Natural killer cell (primary cell): ENCODE data around the gene MID1. TPM values are rescaled to one million over a fixed set of nuclear protein-coding genes. Genes with fewer than 3 reads are reported as not detected.

Experiments
- ATAC-seq, 3 donors: fragments of 150-1000 bp in 2 of 3; fragments of 200-7000 bp in 1 of 3; cut with Tn5 transposase; 1 replicate in 1 of 3; 2 replicates in 2 of 3; pipeline ENCODE4 v1.10.0; 2021; ENCODE audit warnings: mild to moderate bottlenecking in 2 of 3, moderate library complexity in 2 of 3
- DNase-seq, 2 donors: peaks; one replicate each; pipeline versions ENCODE4 v3.0.0 to v3.0.0-alpha.2; 2013 to 2021; ENCODE audit warnings: mixed read lengths in 1 of 2
- H3K27ac ChIP-seq: one replicate; pipeline ENCODE4 v1.5.1; 2013; ENCODE audit warnings: mild to moderate bottlenecking, low read length
- H3K27me3 ChIP-seq: one replicate; pipeline ENCODE4 v1.6.1; 2013; ENCODE audit warnings: low read length; ENCODE audit not compliant: control insufficient read depth, insufficient read depth
- H3K36me3 ChIP-seq: one replicate; pipeline ENCODE4 v1.6.1; 2013; ENCODE audit warnings: low read length; ENCODE audit not compliant: control insufficient read depth, insufficient read depth
- H3K4me1 ChIP-seq: one replicate; pipeline ENCODE4 v1.6.1; 2013; ENCODE audit warnings: low read length; ENCODE audit not compliant: control insufficient read depth, insufficient read depth
- H3K4me3 ChIP-seq: one replicate; pipeline ENCODE4 v1.5.1; 2013; ENCODE audit warnings: low read length
- H3K9me3 ChIP-seq: one replicate; pipeline ENCODE4 v1.6.1; 2013; ENCODE audit warnings: low read length; ENCODE audit not compliant: control insufficient read depth, insufficient read depth
- H3K27ac Mint-ChIP-seq, 2 donors: one replicate each; pipeline ENCODE4 v1.8.0; 2022; ENCODE audit warnings: mild to moderate bottlenecking in 2 of 2, mixed read lengths in 2 of 2, moderate library complexity in 1 of 2
- H3K27me3 Mint-ChIP-seq, 2 donors: one replicate each; pipeline ENCODE4 v1.8.0; 2022; ENCODE audit warnings: low read depth in 2 of 2, mixed read lengths in 2 of 2
- H3K36me3 Mint-ChIP-seq: one replicate; pipeline ENCODE4 v1.8.0; 2022; ENCODE audit warnings: mixed read lengths
- H3K4me1 Mint-ChIP-seq, 2 donors: one replicate each; pipeline ENCODE4 v1.8.0; 2022; ENCODE audit warnings: mixed read lengths in 2 of 2
- H3K4me3 Mint-ChIP-seq: one replicate; pipeline ENCODE4 v1.8.0; 2022; ENCODE audit warnings: mild to moderate bottlenecking, moderate library complexity, mixed read lengths
- H3K9me3 Mint-ChIP-seq, 2 donors: one replicate each; pipeline ENCODE4 v1.8.0; 2022; ENCODE audit warnings: mixed read lengths in 2 of 2
- CTCF ChIP-seq: fragments of 200-600 bp; IDR thresholded peaks from one replicate; pipeline ENCODE4 v1.8.0; 2022; ENCODE audit warnings: antibody characterized with exemption
- whole genome bisulfite sequencing: methylation state at CpG from one replicate; pipeline ENCODE4 v1.1.7; 2013; ENCODE audit warnings: missing lambda C conversion rate; ENCODE audit not compliant: insufficient coverage; 5-methylcytosine and 5-hydroxymethylcytosine counted together
- intact Hi-C: fragments of 100-400 bp; cut with micrococcal nuclease; formaldehyde crosslinking; loops from one replicate; pipeline ENCODE4 v1.14.2; 2022
- total RNA-seq, 4 donors: library from RNA; stranded (reverse); fragments of 120-200 nt in 1 of 4; gene quantifications; one replicate each; pipeline versions ENCODE4 v1.2.3 to v1.2.4, GENCODE V29; 2013 to 2022

Gene MID1
- total RNA-seq, 3 donors from 2014 or later (not counting 1 experiment from before 2014, with no cell fraction given): not detected

GRCh38 chrX:10582945-10583344 lies 37.4 kb downstream of the MID1 start:
- no peak for DNase-seq
- no peak overlapping the region for H3K4me3 Mint-ChIP-seq
- Histone ChIP-seq H3K36me3 (no peaks in the 10 kb centered on the region), H3K27ac (no peak overlapping the region), H3K4me1 (no peaks in the 10 kb centered on the region), H3K4me3 (no peak overlapping the region), H3K9me3 (no peaks in the 10 kb centered on the region), H3K27me3 (no peaks in the 10 kb centered on the region)
- peaks cover 7% of the 10 kb centered on the region for H3K36me3 Mint-ChIP-seq
- H3K4me1 Mint-ChIP-seq: no peaks in the 10 kb centered on the region
- no peak for TF ChIP-seq CTCF
- H3K27me3 Mint-ChIP-seq: peaks cover 0 to 11% of the 10 kb centered on the region in 2 donors
- H3K27ac Mint-ChIP-seq: no peak overlapping the region
- H3K9me3 Mint-ChIP-seq: peaks cover 7% of the 10 kb centered on the region in 2 donors
- no peak for ATAC-seq
- intact Hi-C loops: no loop called here

- Histone ChIP-seq H3K27me3 (no peaks in the 10 kb centered on the region), H3K4me1 (no peaks in the 10 kb centered on the region), H3K27ac (no peak overlapping the region), H3K9me3 (no peaks in the 10 kb centered on the region), H3K4me3 (no peak overlapping the region), H3K36me3 (no peaks in the 10 kb centered on the region)
- no peak for ATAC-seq
- peaks cover 0 to 11% of the 10 kb centered on the region in 2 donors for H3K27me3 Mint-ChIP-seq
- H3K36me3 Mint-ChIP-seq: peaks cover 7% of the 10 kb centered on the region
- WGBS: 57% methylated on average over 1 of the region's 3 CpGs
- intact Hi-C loops: no loop called here
- H3K4me3 Mint-ChIP-seq: no peak overlapping the region
- H3K4me1 Mint-ChIP-seq: no peaks in the 10 kb centered on the region
- H3K9me3 Mint-ChIP-seq: peaks cover 7% of the 10 kb centered on the region in 2 donors
- no peak overlapping the region for H3K27ac Mint-ChIP-seq
- no peak for DNase-seq
- no peak for TF ChIP-seq CTCF
Measured at GRCh38 chrX:10582215-10582733, 38.1 kb downstream of the MID1 start.

GRCh38 chrX:10579112-10580011 lies 41.0 kb downstream of the MID1 start:
- DNase-seq (no peak), ATAC-seq (no peak)
- peaks cover 3% of the 10 kb centered on the region in 2 donors for H3K9me3 Mint-ChIP-seq
- no peaks in the 10 kb centered on the region for H3K27me3 ChIP-seq
- TF ChIP-seq CTCF: no peak
- no peak overlapping the region for H3K27ac ChIP-seq
- H3K4me1 Mint-ChIP-seq: no peaks in the 10 kb centered on the region
- H3K36me3 Mint-ChIP-seq: peaks cover 5% of the 10 kb centered on the region
- peaks cover 0 to 11% of the 10 kb centered on the region in 2 donors for H3K27me3 Mint-ChIP-seq
- H3K4me1 ChIP-seq: no peaks in the 10 kb centered on the region
- intact Hi-C loops: no loop called here
- no peaks in the 10 kb centered on the region for H3K36me3 ChIP-seq
- H3K4me3 ChIP-seq: no peak overlapping the region
- no peak overlapping the region for H3K4me3 Mint-ChIP-seq
- H3K9me3 ChIP-seq: no peaks in the 10 kb centered on the region
- WGBS: 72% methylated on average over 7 of the region's 12 CpGs
- H3K27ac Mint-ChIP-seq: no peak overlapping the region
